SJSA1 (cell line): Measurements from ENCODE around the gene UPF1. TPM values are rescaled to one million over a fixed set of nuclear protein-coding genes. Genes with fewer than 3 reads are reported as not detected.

ENCODE experiments used
- DNase-seq, 2 experiments: peaks; one replicate each; pipeline ENCODE4 v3.0.0-alpha.2; 2015 to 2020; ENCODE audit warnings: low spot score in 2 of 2, low read depth in 1 of 2
- H3K27ac ChIP-seq: fragments of 250-450 bp; sonication (Bioruptor Pico); 2 replicates; pipeline ENCODE4 v1.5.1; 2020; ENCODE audit warnings: mild to moderate bottlenecking, moderate library complexity
- H3K27me3 ChIP-seq: fragments of 250-450 bp; sonication (Bioruptor Pico); replicated peaks from 2 replicates; pipeline ENCODE4 v1.5.1; 2020; ENCODE audit warnings: mild to moderate bottlenecking, moderate library complexity
- H3K36me3 ChIP-seq: fragments of 250-450 bp; sonication (Bioruptor Pico); 2 replicates; pipeline ENCODE4 v1.5.1; 2020; ENCODE audit warnings: mild to moderate bottlenecking
- H3K4me1 ChIP-seq: fragments of 250-450 bp; sonication (Bioruptor Pico); replicated peaks from 2 replicates; pipeline ENCODE4 v1.6.1; 2021; ENCODE audit warnings: mild to moderate bottlenecking
- H3K4me3 ChIP-seq: fragments of 250-450 bp; sonication (Bioruptor Pico); 2 replicates; pipeline ENCODE4 v1.5.1; 2020; ENCODE audit warnings: mild to moderate bottlenecking
- H3K9me3 ChIP-seq: fragments of 250-450 bp; sonication (Bioruptor Pico); replicated peaks from 2 replicates; pipeline ENCODE4 v1.5.1; 2020; ENCODE audit warnings: mild to moderate bottlenecking
- total RNA-seq: library from RNA; depleted of rRNA; stranded (reverse); fragments of >200 nt; shearing (Covaris generic); gene quantifications from 2 replicates; pipeline ENCODE4 v1.2.3, GENCODE V29; 2014

UPF1 gene
- total RNA-seq, 1 experiment from 2014 or later: 68.1 TPM

- peaks cover 60% of the 10 kb centered on the region for H3K27me3 ChIP-seq
- H3K27ac ChIP-seq: no peak overlapping the region
- no peaks in the 10 kb centered on the region for H3K36me3 ChIP-seq
- no peak for DNase-seq
- H3K4me3 ChIP-seq: no peak overlapping the region
- H3K4me1 ChIP-seq: no peaks in the 10 kb centered on the region; the same call in 1 of the 2 replicates
- no peaks in the 10 kb centered on the region for H3K9me3 ChIP-seq
Observed at GRCh38 chr19:18793144-18794028, 38.4 kb upstream of the UPF1 start.

DNA sequence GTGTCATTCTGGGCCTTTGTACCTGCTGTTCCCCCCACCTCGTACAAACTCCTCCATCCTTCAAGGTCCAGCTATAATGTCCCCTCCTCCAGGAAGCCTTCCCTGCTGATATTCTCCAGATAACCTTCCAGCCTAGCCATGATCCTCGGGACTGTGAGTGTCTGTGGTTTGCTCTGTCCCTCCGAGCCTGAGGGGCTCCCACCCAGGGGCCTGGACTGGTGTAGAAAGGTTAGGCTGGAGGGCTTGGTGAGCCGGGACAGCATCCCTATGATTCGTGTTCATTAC is 37.8 kb upstream of the UPF1 start:
- Histone ChIP-seq H3K9me3 (no peaks in the 10 kb centered on the region), H3K4me3 (no peak overlapping the region), H3K36me3 (no peaks in the 10 kb centered on the region), H3K27ac (no peak overlapping the region), H3K4me1 (no peaks in the 10 kb centered on the region; the same call in 1 of the 2 replicates), H3K27me3 (peaks cover 60% of the 10 kb centered on the region)
- no peak for DNase-seq

- no peaks in the 10 kb centered on the region for H3K9me3 ChIP-seq
- no peaks in the 10 kb centered on the region; the same call in 1 of the 2 replicates for H3K4me1 ChIP-seq
- peaks cover 56% of the 10 kb centered on the region for H3K27me3 ChIP-seq
- no peak for DNase-seq
- H3K36me3 ChIP-seq: no peaks in the 10 kb centered on the region
- H3K27ac ChIP-seq: no peak overlapping the region
- no peak overlapping the region for H3K4me3 ChIP-seq
Observed at GRCh38 chr19:18794692-18795091, 37.1 kb upstream of the UPF1 start.

- H3K36me3 ChIP-seq: no peaks in the 10 kb centered on the region
- no peaks in the 10 kb centered on the region for H3K9me3 ChIP-seq
- no peaks in the 10 kb centered on the region; the same call in 1 of the 2 replicates for H3K4me1 ChIP-seq
- peaks cover 50% of the 10 kb centered on the region for H3K27me3 ChIP-seq
- H3K4me3 ChIP-seq: no peak overlapping the region
- no peak overlapping the region for H3K27ac ChIP-seq
- no peak for DNase-seq
Observed at GRCh38 chr19:18795540-18795939, 36.2 kb upstream of the UPF1 start.

GRCh38 chr19:18796239-18796638 is 35.5 kb upstream of the UPF1 start:
- no peaks in the 10 kb centered on the region for H3K9me3 ChIP-seq
- no peak for DNase-seq
- no peak overlapping the region for H3K4me3 ChIP-seq
- H3K27me3 ChIP-seq: peaks cover 43% of the 10 kb centered on the region
- no peaks in the 10 kb centered on the region for H3K36me3 ChIP-seq
- H3K4me1 ChIP-seq: no peaks in the 10 kb centered on the region
- H3K27ac ChIP-seq: no peak overlapping the region

GRCh38 chr19:18798384-18799352 is 33.1 kb upstream of the UPF1 start:
- DNase-seq: no peak
- no peaks in the 10 kb centered on the region for H3K4me1 ChIP-seq
- H3K36me3 ChIP-seq: no peaks in the 10 kb centered on the region
- no peak overlapping the region for H3K4me3 ChIP-seq
- peaks cover 18% of the 10 kb centered on the region; the same call in 1 of the 2 replicates for H3K27me3 ChIP-seq
- no peaks in the 10 kb centered on the region for H3K9me3 ChIP-seq
- no peak overlapping the region for H3K27ac ChIP-seq

DNA sequence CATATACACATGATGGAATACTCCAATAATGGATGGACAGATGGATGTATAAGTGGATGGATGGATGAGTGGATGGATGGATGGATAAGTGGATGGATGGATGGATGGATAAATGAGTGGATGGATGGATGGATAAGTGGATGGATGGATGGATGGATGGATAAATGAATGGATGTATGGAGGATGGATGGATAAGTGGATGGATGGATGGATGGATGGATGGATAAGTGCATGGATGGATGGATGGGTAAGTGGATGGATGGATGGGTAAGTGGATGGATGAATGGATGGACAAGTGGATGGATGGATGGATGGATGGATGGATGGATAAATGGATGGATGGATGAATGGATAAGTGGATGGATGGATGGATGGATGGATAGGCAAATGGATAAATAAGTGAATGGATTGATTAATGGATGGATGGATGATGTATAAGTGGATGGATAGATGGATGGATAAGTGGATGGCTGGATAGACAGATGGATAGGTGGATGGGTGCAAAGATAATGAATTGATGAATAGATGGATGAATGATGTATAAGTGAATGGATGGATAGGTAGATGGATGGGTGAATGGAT is 32.3 kb upstream of the UPF1 start:
- Histone ChIP-seq H3K27ac (no peak overlapping the region), H3K36me3 (no peaks in the 10 kb centered on the region), H3K9me3 (no peaks in the 10 kb centered on the region), H3K4me3 (no peak overlapping the region), H3K27me3 (peaks cover 16% of the 10 kb centered on the region; the same call in 1 of the 2 replicates), H3K4me1 (no peaks in the 10 kb centered on the region)
- DNase-seq: no peak

DNA sequence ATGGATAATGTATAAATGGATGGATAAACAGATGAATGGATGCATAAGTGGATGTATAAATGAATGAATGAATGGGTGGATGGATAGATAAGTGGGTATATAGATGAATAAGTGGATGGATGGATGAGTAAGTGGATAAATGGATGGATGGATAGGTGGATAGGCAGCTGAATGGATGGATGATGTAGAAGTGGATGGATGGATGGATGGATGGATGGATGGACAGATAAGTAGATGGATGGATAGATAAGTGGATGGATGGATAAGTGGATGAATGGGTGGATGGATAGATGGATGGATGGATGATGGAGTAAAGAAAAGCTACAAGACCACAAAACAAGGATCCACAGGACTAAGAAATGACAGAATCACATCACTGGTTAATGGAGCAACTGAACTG is 31.7 kb upstream of the UPF1 start:
- H3K27ac ChIP-seq: no peak overlapping the region
- DNase-seq: no peak
- H3K4me1 ChIP-seq: no peaks in the 10 kb centered on the region
- no peaks in the 10 kb centered on the region for H3K36me3 ChIP-seq
- H3K9me3 ChIP-seq: no peaks in the 10 kb centered on the region
- no peak overlapping the region for H3K4me3 ChIP-seq
- H3K27me3 ChIP-seq: peaks cover 13% of the 10 kb centered on the region; the same call in 1 of the 2 replicates

GRCh38 chr19:18800636-18801035 is 31.1 kb upstream of the UPF1 start:
- H3K36me3 ChIP-seq: no peaks in the 10 kb centered on the region
- no peak overlapping the region for H3K4me3 ChIP-seq
- no peak overlapping the region for H3K27ac ChIP-seq
- no peaks in the 10 kb centered on the region for H3K4me1 ChIP-seq
- DNase-seq: no peak
- peaks cover 9% of the 10 kb centered on the region; the same call in 1 of the 2 replicates for H3K27me3 ChIP-seq
- H3K9me3 ChIP-seq: no peaks in the 10 kb centered on the region

- no peak for DNase-seq
- Histone ChIP-seq H3K4me1 (no peaks in the 10 kb centered on the region), H3K4me3 (no peak overlapping the region), H3K27ac (no peak overlapping the region), H3K36me3 (no peaks in the 10 kb centered on the region), H3K27me3 (peaks cover 6% of the 10 kb centered on the region; the same call in 1 of the 2 replicates), H3K9me3 (no peaks in the 10 kb centered on the region)
Observed at GRCh38 chr19:18802354-18802753, 29.4 kb upstream of the UPF1 start.

DNA sequence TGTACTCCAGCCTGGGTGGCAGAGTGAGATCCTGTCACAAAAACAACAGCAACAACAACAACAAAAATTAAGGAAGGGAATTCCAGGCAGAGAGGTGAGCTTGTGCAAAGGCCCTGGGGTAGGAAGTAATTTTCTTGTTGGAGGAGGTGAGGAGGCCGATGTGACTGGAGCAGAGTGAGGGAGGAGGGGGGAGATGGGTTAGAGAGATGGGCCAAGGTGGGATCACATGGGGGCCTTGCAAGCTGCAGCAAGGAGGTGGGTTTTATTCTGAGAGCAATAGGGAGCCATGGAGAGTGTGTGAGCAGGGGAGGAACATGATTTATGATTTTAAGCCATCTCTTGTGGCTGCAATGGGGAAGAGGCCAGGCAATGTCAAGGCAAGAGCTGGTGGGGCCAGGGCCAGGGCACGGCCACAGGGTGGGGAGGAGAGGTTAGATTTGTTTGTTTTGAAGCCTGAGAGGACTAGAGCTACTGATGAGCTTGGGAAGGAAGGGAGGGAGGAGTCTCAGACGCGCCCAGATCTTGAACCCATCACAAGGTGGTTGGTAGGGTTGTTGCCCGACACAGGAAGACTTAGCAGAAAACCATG is 28.1 kb upstream of the UPF1 start:
- H3K9me3 ChIP-seq: no peaks in the 10 kb centered on the region
- DNase-seq: no peak
- no peaks in the 10 kb centered on the region for H3K4me1 ChIP-seq
- no peak overlapping the region for H3K27ac ChIP-seq
- no peak overlapping the region for H3K4me3 ChIP-seq
- H3K27me3 ChIP-seq: no peaks in the 10 kb centered on the region; the same call in 1 of the 2 replicates
- H3K36me3 ChIP-seq: no peaks in the 10 kb centered on the region

DNA sequence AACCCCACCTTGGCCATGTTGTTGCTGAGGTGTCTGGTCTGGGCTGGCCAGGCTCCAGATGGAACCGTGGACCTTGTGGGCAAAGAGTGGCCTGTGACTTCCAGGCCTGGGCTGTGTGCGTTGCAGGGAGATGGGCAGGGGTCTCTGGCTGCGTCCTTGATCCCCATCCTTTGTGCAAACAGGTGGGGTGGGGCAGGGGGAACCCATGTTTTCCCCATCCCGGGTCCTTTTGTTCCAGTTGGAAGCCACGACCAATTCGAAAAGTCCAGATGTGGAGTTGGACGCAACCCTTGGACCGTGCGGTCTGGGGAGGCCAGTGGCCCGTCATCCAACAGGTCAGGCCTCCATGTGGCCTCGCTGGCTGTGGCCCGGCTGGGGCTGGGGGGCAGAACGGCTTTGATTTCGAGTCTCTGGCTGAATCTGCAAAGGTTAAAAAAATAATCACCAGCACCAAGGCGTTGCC is 27.6 kb upstream of the UPF1 start:
- Histone ChIP-seq H3K9me3 (no peaks in the 10 kb centered on the region), H3K4me1 (no peaks in the 10 kb centered on the region), H3K36me3 (no peaks in the 10 kb centered on the region)

GRCh38 chr19:18804643-18805042 is 27.1 kb upstream of the UPF1 start:
- DNase-seq: no peak
- Histone ChIP-seq H3K4me1 (no peaks in the 10 kb centered on the region), H3K27me3 (no peaks in the 10 kb centered on the region; the same call in 1 of the 2 replicates), H3K9me3 (no peaks in the 10 kb centered on the region), H3K36me3 (no peaks in the 10 kb centered on the region), H3K4me3 (no peak overlapping the region), H3K27ac (no peak overlapping the region)

More for the DNA sequence above, 27.6 kb upstream of the UPF1 start:
- no peak for DNase-seq
- H3K4me3 ChIP-seq: no peak overlapping the region
- H3K27me3 ChIP-seq: no peaks in the 10 kb centered on the region; the same call in 1 of the 2 replicates
- H3K27ac ChIP-seq: no peak overlapping the region
